Cerebellar nuclear complex (tissue), 1 donor: ENCODE results near the gene RPS6KB2.
"Not testable (repeated sequence)": the region's sequence is repeated elsewhere in the genome, so short reads cannot be mapped to it uniquely, and the experiment has no call there.

Experiments
- DNase-seq, 2 experiments: peaks; one replicate each; lab custom pipeline; 2025; lab: John Stamatoyannopoulos, UW

The RPS6KB2 gene

DNA sequence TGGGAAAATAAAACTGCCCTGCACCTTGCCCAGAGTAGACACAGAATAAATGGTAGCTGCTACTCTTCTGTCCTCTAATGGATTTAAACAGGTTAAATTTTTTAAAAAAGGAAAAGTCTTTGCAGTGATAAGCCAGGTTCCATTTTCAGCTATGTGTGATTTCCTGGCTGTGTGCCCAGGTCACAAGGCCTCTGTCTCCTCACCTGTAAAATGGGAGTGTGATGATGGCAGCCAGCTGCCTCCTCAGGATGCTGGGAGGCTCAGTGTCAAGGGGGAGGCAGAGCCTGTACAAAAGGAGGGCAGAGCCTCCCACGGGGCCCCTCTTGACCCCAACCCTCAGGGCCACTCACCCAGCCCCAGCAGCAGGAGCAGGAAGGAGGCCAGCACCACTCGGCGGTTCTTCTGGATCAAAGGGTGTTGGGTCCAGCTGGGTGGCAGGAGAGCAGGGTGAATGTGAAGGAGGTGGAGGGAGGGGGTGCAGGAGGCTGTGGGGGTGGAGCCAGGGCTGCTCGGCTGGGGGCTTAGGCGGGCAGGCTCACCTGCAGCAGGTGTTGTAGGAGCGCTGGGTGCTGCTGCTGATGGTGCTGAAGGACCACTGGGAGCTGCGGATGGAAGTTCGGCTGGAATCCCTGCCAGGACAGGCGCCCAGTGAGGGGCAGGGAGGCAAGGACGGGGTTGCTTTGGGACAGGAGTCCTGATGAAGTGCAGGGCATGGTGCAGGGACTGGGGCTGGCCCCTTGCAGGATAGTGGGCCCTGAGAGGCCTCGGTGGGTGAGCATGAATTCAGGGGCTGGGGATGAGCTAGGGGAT is 38.9 kb downstream of the RPS6KB2 start:
- no peak for DNase-seq

DNA sequence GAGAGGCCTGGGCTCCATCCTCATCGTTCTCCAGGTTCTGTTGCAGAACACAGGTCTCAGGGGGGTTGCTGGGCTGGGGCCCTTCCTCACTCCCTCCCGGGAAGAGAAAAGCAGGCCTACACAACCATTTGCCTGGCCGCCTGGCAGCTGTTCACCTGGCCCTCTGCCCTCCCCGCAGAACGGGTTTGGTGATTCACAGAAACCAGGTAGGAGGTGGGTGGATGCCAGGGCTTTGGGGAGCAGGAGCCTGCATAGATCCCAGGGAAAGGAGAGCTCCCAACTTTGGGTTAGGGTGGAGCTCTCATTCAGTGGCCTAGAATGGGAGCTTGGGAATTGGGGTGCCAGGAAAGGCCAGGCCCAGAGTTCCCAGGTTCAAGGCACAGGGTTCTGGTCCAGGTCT is 39.8 kb downstream of the RPS6KB2 start:
- no peak for DNase-seq

GRCh38 chr11:67468456-67468758 is 40.1 kb downstream of the RPS6KB2 start:
- no peak for DNase-seq

GRCh38 chr11:67468759-67469507 is 40.6 kb downstream of the RPS6KB2 start, which contains the start of gene TMEM134:
Gene TMEM134 (minus strand): TSS chr11:67469251. CDS start chr11:67469192, 59 bp downstream.
- peak; percentile 69 to 79 for DNase-seq

GRCh38 chr11:67469508-67469811 is 41.2 kb downstream of the RPS6KB2 start:
- no peak for DNase-seq

- no peak for DNase-seq
Observed at GRCh38 chr11:67470337-67471002, 42.2 kb downstream of the RPS6KB2 start.

- no peak for DNase-seq
Observed at GRCh38 chr11:67472882-67473281, 44.6 kb downstream of the RPS6KB2 start.

- not testable (repeated sequence) for DNase-seq
Observed at GRCh38 chr11:67476692-67477091, 48.4 kb downstream of the RPS6KB2 start.

DNA sequence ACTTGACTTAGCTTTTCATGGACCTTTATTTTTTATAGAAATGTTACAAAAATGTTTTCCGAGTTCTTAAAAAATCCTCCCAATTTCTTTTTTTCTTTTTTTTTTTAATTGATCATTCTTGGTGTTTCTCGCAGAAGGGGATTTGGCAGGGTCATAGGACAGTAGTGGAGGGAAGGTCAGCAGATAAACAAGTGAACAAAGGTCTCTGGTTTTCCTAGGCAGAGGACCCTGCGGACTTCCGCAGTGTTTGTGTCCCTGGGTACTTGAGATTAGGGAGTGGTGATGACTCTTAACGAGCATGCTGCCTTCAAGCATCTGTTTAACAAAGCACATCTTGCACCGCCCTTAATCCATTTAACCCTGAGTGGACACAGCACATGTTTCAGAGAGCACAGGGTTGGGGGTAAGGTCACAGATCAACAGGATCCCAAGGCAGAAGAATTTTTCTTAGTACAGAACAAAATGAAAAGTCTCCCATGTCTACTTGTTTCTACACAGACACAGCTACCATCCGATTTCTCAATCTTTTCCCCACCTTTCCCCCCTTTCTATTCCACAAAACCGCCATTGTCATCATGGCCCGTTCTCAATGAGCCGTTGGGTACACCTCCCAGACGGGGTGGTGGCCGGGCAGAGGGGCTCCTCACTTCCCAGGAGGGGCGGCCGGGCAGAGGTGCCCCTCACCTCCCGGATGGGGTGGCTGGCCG is 49.2 kb downstream of the RPS6KB2 start:
- DNase-seq: not testable (repeated sequence)

DNA sequence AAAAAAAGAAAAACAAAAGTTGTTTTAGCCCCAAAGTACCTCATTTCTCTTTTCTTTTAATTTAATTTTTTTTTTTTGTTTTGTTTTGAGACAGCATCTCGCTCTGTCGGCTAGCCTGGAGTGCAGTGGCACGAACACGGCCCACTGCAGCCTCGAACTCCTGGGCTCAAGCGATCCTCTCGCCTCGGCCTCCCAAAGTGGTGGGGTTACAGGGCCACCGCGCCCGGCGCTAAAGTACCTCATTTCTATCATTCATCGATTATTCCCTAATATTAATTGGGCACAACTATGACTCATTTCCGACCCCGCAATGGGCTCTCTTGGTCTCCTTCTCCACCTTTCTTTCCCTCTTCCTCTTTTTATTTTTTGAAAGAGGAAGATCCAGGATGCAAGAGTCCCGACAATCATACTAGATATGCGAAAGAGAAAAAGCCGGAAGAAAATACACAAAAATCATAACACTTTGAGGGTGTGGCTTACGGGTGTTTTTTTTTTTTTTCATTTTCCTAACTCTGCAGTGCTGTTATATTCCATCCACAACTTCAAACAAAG is 54.1 kb downstream of the RPS6KB2 start:
- DNase-seq: no peak

DNA sequence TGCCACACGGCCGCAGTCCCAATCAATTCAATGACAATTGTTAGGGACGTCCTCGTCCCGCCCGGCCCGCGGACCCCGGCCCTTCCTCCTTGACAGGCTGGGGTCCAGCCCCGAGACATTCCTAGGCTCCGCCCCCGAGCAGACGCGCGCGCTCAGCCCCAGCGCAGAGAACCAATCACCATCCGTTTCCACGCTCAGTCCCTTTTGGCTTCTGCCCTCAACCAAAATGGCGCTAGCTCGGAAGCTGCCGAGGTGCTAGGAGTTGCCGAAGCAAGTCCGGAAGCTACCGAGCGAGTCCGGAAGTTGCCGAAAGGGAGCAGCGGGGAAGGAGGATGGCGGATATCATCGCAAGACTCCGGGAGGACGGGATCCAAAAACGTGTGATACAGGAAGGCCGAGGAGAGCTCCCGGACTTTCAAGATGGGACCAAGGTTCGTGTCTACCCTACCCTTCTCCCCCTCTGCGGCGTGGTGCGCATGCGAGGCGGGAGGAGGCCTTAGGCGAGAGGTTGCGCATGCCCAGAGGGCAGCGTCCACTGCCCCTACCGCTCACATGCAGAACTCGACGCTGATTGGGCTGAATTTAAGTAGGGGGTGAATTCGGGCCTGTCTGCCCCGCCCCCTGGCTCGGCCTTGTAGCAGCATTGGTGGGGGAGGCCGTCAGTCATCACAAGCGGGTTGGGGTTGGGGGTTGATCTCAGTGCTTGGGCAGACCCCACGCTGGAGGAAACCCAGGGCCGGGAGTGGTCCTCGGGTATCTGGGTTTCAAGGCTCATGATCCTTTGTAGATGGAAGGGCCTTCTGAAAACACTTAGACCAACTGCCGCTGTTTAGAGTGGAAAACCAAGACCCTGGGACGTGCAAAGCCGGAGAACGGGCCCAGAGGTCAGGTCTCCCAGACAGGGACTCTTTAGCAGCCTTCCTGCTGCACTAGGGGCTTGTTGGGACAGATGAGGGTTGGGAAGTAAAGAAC is 54.8 kb downstream of the RPS6KB2 start, which contains the start of gene AIP:
TSS of gene AIP (plus strand) at position 200 of the 972 bp plus-strand sequence. CDS start at position 333, 133 bp downstream.
- peak; percentile 81 to 92 for DNase-seq

- DNase-seq: no peak
Observed at GRCh38 chr11:67483831-67484665, 55.8 kb downstream of the RPS6KB2 start.

DNA sequence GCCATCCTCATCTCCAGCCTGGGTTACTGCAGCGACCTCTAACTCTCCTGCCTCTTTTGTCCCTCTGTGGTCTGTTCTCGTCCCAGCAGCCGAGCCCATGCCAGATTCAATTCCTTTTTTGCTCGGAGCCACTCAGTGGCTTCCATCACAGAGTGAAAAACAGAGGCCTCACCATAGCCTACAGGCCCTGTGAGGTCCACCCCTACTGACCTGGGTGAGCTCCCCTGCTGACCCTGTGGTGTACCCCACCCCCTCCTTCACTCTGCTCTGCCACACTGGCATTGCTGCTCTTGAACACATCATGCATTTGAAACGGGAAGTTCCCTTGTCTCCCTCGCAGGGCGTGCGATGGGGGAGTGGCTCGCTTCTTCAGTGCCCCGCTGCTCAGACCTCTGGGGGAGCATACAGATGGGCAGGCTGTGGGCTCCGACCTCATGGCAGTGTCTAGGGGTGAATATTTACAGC is 56.6 kb downstream of the RPS6KB2 start:
- no peak for DNase-seq
